A673 (cell line): ENCODE data around the gene SMIM28.
A peak's percentile ranks its signal among the peaks of the same experiment; 100 is the strongest.

Source experiments
- CTCF ChIP-seq: fragments of 300-800, 200-600 bp; sonication (generic); conservative IDR thresholded peaks from 2 replicates; pipeline ENCODE4 v1.5.1; 2017; ENCODE audit warnings: low read depth, mild to moderate bottlenecking, antibody characterized with exemption, low read length, moderate library complexity, mixed read lengths
- EZH2 ChIP-seq: fragments of 200-600 bp; sonication (generic); IDR thresholded peaks from 2 replicates; pipeline ENCODE4 v1.6.1; 2017; ENCODE audit warnings: borderline replicate concordance, low read depth, mild to moderate bottlenecking, mixed read lengths, antibody characterized with exemption, low read length; ENCODE audit not compliant: poor library complexity, severe bottlenecking

- TF ChIP-seq EZH2 = no peak
- TF ChIP-seq CTCF = 0 out of 2 replicates have a peak, but pooled peaks have one; percentile 31
Observed at GRCh38 chr6:138372711-138373463, 4.8 kb upstream of the SMIM28 start.
